HepG2 (cell line): ENCODE data around the gene STIM1. TPM values are rescaled to one million over a fixed set of nuclear protein-coding genes. Genes with fewer than 3 reads are reported as not detected.

Source experiments
- ATAC-seq: fragments of 200-7000 bp; cut with Tn5 transposase; 3 replicates; pipeline ENCODE4 v1.9.1; 2020; ENCODE audit warnings: mild to moderate bottlenecking, moderate library complexity
- BruUV-seq: library from RNA; stranded (reverse); fragments of 400-500 nt; replicated peaks from 2 replicates; lab custom pipeline; 2021; lab: Mats Ljungman, UMichigan
- CTCF ChIA-PET: fragments of 300-600 bp; formaldehyde crosslinking; extraction: SDS; loops from one replicate; lab custom pipeline; 2021; ENCODE audit warnings: low total read pairs, inconsistent platforms, low intra/inter-chr PET ratio; lab: Yijun Ruan, JAX
- POLR2A ChIA-PET: fragments of 350-600 bp; sonication (Branson Sonifier 250); formaldehyde crosslinking; loops from one replicate; lab custom pipeline; 2020; ENCODE audit warnings: antibody characterized with exemption, inconsistent platforms; lab: Yijun Ruan, JAX
- DNase-seq: peaks from one replicate; pipeline ENCODE4 v3.0.0-alpha.2; 2015; ENCODE audit warnings: low spot score
- FAIRE-seq: peaks from 3 replicates; lab custom pipeline; 2011; peaks lifted over from hg19 to GRCh38; lab: Jason Lieb, UNC
- H2AFZ ChIP-seq: one replicate; pipeline ENCODE4 v1.6.1; 2011; ENCODE audit warnings: low read length, inconsistent platforms
- H3K27ac ChIP-seq: fragments of 300-600 bp; 3 replicates; pipeline ENCODE4 v1.8.0; 2011; ENCODE audit warnings: mixed run types, mild to moderate bottlenecking, mixed read lengths, low read length, inconsistent platforms; ENCODE audit not compliant: insufficient read depth; ENCODE audit errors: extremely low read length
- H3K27me3 ChIP-seq, 2 experiments: fragments of 200-600 bp in 1 of 2; 2 replicates in 1 of 2; 3 replicates in 1 of 2; pipeline versions ENCODE4 v1.6.0 to v1.8.0; 2011; ENCODE audit warnings: low read length in 2 of 2, mild to moderate bottlenecking in 2 of 2, moderate library complexity in 2 of 2, inconsistent platforms in 1 of 2; ENCODE audit not compliant: insufficient read depth in 2 of 2, control insufficient read depth in 1 of 2
- H3K36me3 ChIP-seq, 2 experiments: fragments of 200-600 bp in 1 of 2; replicated peaks in 1 of 2; 2 replicates in 1 of 2; 3 replicates in 1 of 2; pipeline versions ENCODE4 v1.5.1 to v1.8.0; 2011; ENCODE audit warnings: low read length in 2 of 2, inconsistent platforms in 1 of 2; ENCODE audit not compliant: insufficient read depth in 2 of 2, control insufficient read depth in 1 of 2
- H3K4me1 ChIP-seq: 2 replicates; pipeline ENCODE4 v1.5.1; 2012; ENCODE audit warnings: low read length, inconsistent platforms; ENCODE audit not compliant: insufficient read depth
- H3K4me2 ChIP-seq: 2 replicates; pipeline ENCODE4 v1.6.0; 2011; ENCODE audit warnings: low read depth, low read length, inconsistent platforms
- H3K4me3 ChIP-seq, 3 experiments: fragments of 200-600 bp in 1 of 3; sonication (generic), shearing (Covaris generic) in 1 of 3; replicated peaks in 1 of 3; 2 replicates each; pipeline ENCODE4 v1.5.1; 2011 to 2016; ENCODE audit warnings: low read length in 3 of 3, inconsistent platforms in 2 of 3, low read depth in 2 of 3, mild to moderate bottlenecking in 2 of 3, control low read depth in 1 of 3, mixed read lengths in 1 of 3; ENCODE audit not compliant: insufficient read depth in 1 of 3
- H3K79me2 ChIP-seq: one replicate; pipeline ENCODE4 v1.6.1; 2011; ENCODE audit warnings: low read length, inconsistent platforms; ENCODE audit not compliant: insufficient read depth
- H3K9ac ChIP-seq: 2 replicates; pipeline ENCODE4 v1.6.0; 2011; ENCODE audit warnings: mild to moderate bottlenecking, low read depth, low read length, inconsistent platforms; ENCODE audit not compliant: insufficient read depth
- H3K9me3 ChIP-seq: 2 replicates; pipeline ENCODE4 v1.5.1; 2012; ENCODE audit warnings: mild to moderate bottlenecking, low read length
- H4K20me1 ChIP-seq: 2 replicates; pipeline ENCODE4 v1.6.0; 2011; ENCODE audit warnings: inconsistent platforms, mild to moderate bottlenecking, low read length, moderate library complexity; ENCODE audit not compliant: insufficient read depth
- PCBP1 ChIP-seq: fragments of 200-400 bp; formaldehyde crosslinking; IDR thresholded peaks from 2 replicates; pipeline ENCODE4 v1.6.1; 2017; ENCODE audit warnings: mild to moderate bottlenecking, low read depth, low read length, borderline replicate concordance
- SAP130 ChIP-seq: IDR thresholded peaks from 2 replicates; pipeline ENCODE4 v1.6.1; 2016; ENCODE audit warnings: low read depth
- ZNF235 ChIP-seq: sonication (generic); formaldehyde crosslinking; IDR thresholded peaks from 2 replicates; pipeline ENCODE4 v1.8.1; 2023; ENCODE audit warnings: mild to moderate bottlenecking, missing genetic modification reagents, borderline replicate concordance
- WGBS: methylation state at CpG from one replicate; pipeline ENCODE4 v1.1.6; 2017; ENCODE audit warnings: low lambda C conversion rate; 5-methylcytosine and 5-hydroxymethylcytosine counted together
- in situ Hi-C: cut with HindIII; loops from 2 replicates; pipeline ENCODE4 v1.10.0; 2017; ENCODE audit warnings: low pct_unique_long_range_greater_than_20kb; ENCODE audit not compliant: extremely low pct_ligation_motif_present
- intact Hi-C: fragments of 100-400 bp; cut with micrococcal nuclease; formaldehyde crosslinking; loops from one replicate; pipeline ENCODE4 v1.10.0; 2022; ENCODE audit not compliant: unreplicated experiment
- polyA plus RNA-seq, 8 experiments: library from polyadenylated mRNA; depleted of rRNA in 3 of 8; stranded (reverse) in 7 of 8; unstranded in 1 of 8; fragments of >200 nt; fragmentation: Illumina TruSeq in 4 of 8; extraction: Trizol in 4 of 8; gene quantifications; 2 replicates each; pipeline versions ENCODE4 v1.2.1 to v1.2.3, GENCODE V29; 2011 to 2016; ENCODE audit warnings: low read depth in 4 of 8, missing spikeins in 1 of 8, mixed read lengths in 1 of 8; ENCODE audit not compliant: insufficient read depth in 1 of 8
- total RNA-seq, 5 experiments: library from RNA; depleted of rRNA; stranded (reverse); fragments of >200 nt; fragmentation: Illumina TruSeq; extraction: Trizol; gene quantifications; 2 replicates each; pipeline ENCODE4 v1.2.3, GENCODE V29; 2016; ENCODE audit warnings: low read depth in 1 of 5

STIM1 gene
- total and polyA plus RNA-seq, 2 of the 13 experiments (the other 11 are each of a cell fraction or from before 2014, with no cell fraction given) = 19.2 to 28.5 TPM

DNA sequence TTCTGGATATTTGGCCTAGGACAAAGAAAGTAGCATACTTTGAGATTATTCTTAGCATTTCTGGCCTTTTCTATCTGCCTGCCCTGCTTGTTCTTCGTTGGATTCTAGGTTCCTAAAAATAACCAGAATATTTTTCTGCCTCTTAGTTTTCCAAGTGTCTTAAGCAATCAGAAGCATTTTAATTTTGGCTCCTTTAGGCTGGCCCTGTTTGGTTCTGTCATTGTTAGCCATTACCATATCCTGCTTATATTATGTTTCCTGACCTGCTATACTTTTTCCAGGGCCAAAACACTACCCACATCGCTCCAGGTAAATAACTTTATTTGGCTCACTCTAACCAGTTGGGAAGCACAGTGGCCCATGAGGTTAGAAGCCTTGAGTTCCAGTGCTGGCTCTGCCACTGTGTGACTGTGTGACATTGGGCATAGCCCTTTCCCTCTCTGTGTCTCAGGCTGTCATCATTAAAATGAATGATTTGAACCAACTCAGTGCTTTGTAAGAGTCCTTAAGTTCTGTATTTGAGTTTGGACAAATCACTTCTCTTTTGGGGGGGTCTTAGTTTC lies 91.1 kb downstream of the STIM1 start:
- no peak for TF ChIP-seq ZNF235
- no peak for FAIRE-seq
- H3K4me3 ChIP-seq = no peak overlapping the region
- DNase-seq = no peak
- no TSS peak for BruUV-seq
- ChIA-PET CTCF (no interaction called here), POLR2A (no interaction called here)
- H4K20me1 ChIP-seq = no peaks in the 10 kb centered on the region
- H3K79me2 ChIP-seq = peaks cover 5% of the 10 kb centered on the region
- H3K27ac ChIP-seq = no peak overlapping the region
- H3K27me3 ChIP-seq = no peaks in the 10 kb centered on the region
- no peak overlapping the region for H3K9ac ChIP-seq
- intact Hi-C loops = no loop called here
- H3K36me3 ChIP-seq = peaks cover 1 to 8% of the 10 kb centered on the region in 2 experiments; a peak in 3 of 5 replicates
- H3K9me3 ChIP-seq = no peaks in the 10 kb centered on the region
- H3K4me1 ChIP-seq = peaks cover 72% of the 10 kb centered on the region
- H2AFZ ChIP-seq = no peak overlapping the region
- no peak overlapping the region for H3K4me2 ChIP-seq
- ATAC-seq = no peak
- in situ Hi-C loops = no loop called here
- 93% methylated on average over 2 of the region's 2 CpGs for WGBS

DNA sequence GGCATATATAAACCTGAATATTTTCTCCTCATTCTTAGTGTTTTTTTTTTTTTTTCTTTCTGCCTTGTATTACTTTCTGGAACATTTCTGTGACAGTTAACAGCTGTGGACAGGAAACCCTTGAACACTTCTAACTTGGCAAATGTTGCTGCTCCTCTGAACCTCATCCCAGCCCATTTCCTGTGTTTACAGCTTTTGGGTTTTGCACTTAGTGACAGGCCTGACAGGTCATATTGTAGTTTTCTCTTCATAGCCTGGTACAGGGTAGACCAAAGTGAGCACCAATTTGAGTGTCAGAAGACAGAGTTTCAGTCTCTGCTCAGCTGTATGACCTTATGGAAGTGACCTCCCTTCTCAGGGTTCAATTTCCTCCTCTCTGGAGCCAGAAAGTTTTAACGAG lies 91.6 kb downstream of the STIM1 start:
- ATAC-seq (no peak), FAIRE-seq (no peak), DNase-seq (no peak)
- in situ Hi-C loops = no loop called here
- no peaks in the 10 kb centered on the region for H4K20me1 ChIP-seq
- ChIA-PET POLR2A (no interaction called here), CTCF (no interaction called here)
- H2AFZ ChIP-seq = no peak overlapping the region
- no peak overlapping the region for H3K27ac ChIP-seq
- H3K4me1 ChIP-seq = peaks cover 70% of the 10 kb centered on the region
- 81% methylated on average over 1 of the region's 1 CpG for WGBS
- no peak overlapping the region for H3K9ac ChIP-seq
- H3K4me3 ChIP-seq = no peak overlapping the region
- H3K79me2 ChIP-seq = peaks cover 5% of the 10 kb centered on the region
- BruUV-seq = no TSS peak
- no peaks in the 10 kb centered on the region for H3K9me3 ChIP-seq
- H3K27me3 ChIP-seq = no peaks in the 10 kb centered on the region
- intact Hi-C loops = no loop called here
- no peak overlapping the region for H3K4me2 ChIP-seq
- TF ChIP-seq PCBP1 (no peak), SAP130 (0 out of 2 replicates have a peak, but pooled peaks have one; percentile 13)
- H3K36me3 ChIP-seq = peaks cover 1 to 8% of the 10 kb centered on the region in 2 experiments; a peak in 3 of 5 replicates
